DND-41 (cell line): ENCODE data around the gene FLVCR1.

Experiments
- ATAC-seq: fragments of 200-7000 bp; cut with Tn5 transposase; 3 replicates; pipeline ENCODE4 v1.9.1; 2021; ENCODE audit warnings: low read depth; ENCODE audit not compliant: insufficient read depth
- DNase-seq: peaks from one replicate; pipeline ENCODE4 v3.0.0-alpha.2; 2020
- H2AFZ ChIP-seq: 2 replicates; pipeline ENCODE4 v1.6.0; 2012; ENCODE audit warnings: low read depth, low read length
- H3K27ac ChIP-seq: 2 replicates; pipeline ENCODE4 v1.5.1; 2012; ENCODE audit warnings: low read length, inconsistent platforms
- H3K27me3 ChIP-seq: fragments of 200-600 bp; sonication (generic); 2 replicates; pipeline ENCODE4 v1.6.0; 2012; ENCODE audit warnings: low read length, mild to moderate bottlenecking, inconsistent platforms; ENCODE audit not compliant: insufficient read depth, poor library complexity
- H3K36me3 ChIP-seq: 2 replicates; pipeline ENCODE4 v1.5.1; 2012; ENCODE audit warnings: low read length, inconsistent platforms; ENCODE audit not compliant: insufficient read depth
- H3K4me1 ChIP-seq: 2 replicates; pipeline ENCODE4 v1.5.1; 2012; ENCODE audit warnings: mild to moderate bottlenecking, low read length; ENCODE audit not compliant: insufficient read depth
- H3K4me2 ChIP-seq: 2 replicates; pipeline ENCODE4 v1.6.0; 2012; ENCODE audit warnings: mild to moderate bottlenecking, moderate library complexity, low read length, inconsistent platforms; ENCODE audit not compliant: insufficient read depth
- H3K4me3 ChIP-seq, 2 experiments: fragments of 200-600 bp in 1 of 2; shearing (Covaris generic) in 1 of 2; 2 replicates each; pipeline ENCODE4 v1.5.1; 2012 to 2016; ENCODE audit warnings: inconsistent platforms in 2 of 2, low read length in 2 of 2, mild to moderate bottlenecking in 2 of 2, low read depth in 1 of 2, moderate library complexity in 1 of 2
- H3K79me2 ChIP-seq: 2 replicates; pipeline ENCODE4 v1.6.0; 2012; ENCODE audit warnings: low read length, inconsistent platforms; ENCODE audit not compliant: insufficient read depth
- H3K9ac ChIP-seq: 2 replicates; pipeline ENCODE4 v1.6.0; 2012; ENCODE audit warnings: low read depth, mild to moderate bottlenecking, inconsistent platforms, low read length, moderate library complexity
- H3K9me3 ChIP-seq: 2 replicates; pipeline ENCODE4 v1.5.1; 2012; ENCODE audit warnings: low read length, moderate library complexity, mild to moderate bottlenecking, inconsistent platforms; ENCODE audit not compliant: insufficient read depth, severe bottlenecking
- H4K20me1 ChIP-seq: 2 replicates; pipeline ENCODE4 v1.6.0; 2012; ENCODE audit warnings: low read length; ENCODE audit not compliant: insufficient read depth
- CTCF ChIP-seq: IDR thresholded peaks from 2 replicates; pipeline ENCODE4 v1.5.1; 2012; ENCODE audit warnings: borderline replicate concordance, low read length, moderate library complexity, mild to moderate bottlenecking; ENCODE audit not compliant: poor library complexity, severe bottlenecking; ENCODE audit errors: extremely low read depth
- EZH2 ChIP-seq: IDR thresholded peaks from 3 replicates; pipeline ENCODE4 v1.6.1; 2012; ENCODE audit warnings: borderline replicate concordance, low read depth, mild to moderate bottlenecking, moderate library complexity, low read length, inconsistent platforms; ENCODE audit not compliant: severe bottlenecking

FLVCR1 gene

DNA sequence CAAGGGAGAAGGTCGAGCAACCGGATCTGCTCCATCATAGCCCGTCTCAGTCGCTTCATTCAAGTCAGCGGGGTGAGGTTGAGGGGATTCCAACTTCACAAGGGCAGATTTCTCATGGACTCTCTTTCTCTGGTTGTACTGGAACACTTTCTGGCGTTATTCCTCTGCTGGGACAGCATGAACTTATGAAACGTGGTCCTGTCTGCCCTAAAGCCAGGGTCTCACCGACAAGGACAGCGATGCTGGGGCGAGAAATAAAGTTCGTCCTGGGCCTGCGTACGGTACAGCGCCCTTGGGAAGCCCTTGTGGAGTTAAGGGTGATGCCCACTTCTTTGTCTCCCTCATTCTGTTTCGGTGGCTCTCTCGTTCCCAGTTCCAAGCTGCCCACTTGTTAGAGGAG is 1.3 kb upstream of the FLVCR1 start:
- H3K9ac ChIP-seq = peak overlapping the region; percentile 66
- ATAC-seq = no peak
- H3K79me2 ChIP-seq = peaks cover 49% of the 10 kb centered on the region

GRCh38 chr1:212858461-212859265 is 588 bp downstream of the FLVCR1 start:
- Histone ChIP-seq H3K9ac (peak overlapping the region; percentile 66), H3K4me3 (peak overlapping the region; percentile 42 to 72; a peak in 3 of 4 replicates), H3K4me1 (peaks cover 58% of the 10 kb centered on the region), H4K20me1 (no peaks in the 10 kb centered on the region), H3K79me2 (peaks cover 65% of the 10 kb centered on the region), H3K4me2 (peak overlapping the region; percentile 86), H3K27me3 (no peaks in the 10 kb centered on the region), H3K36me3 (peaks cover 14% of the 10 kb centered on the region), H3K27ac (peak overlapping the region; percentile 80), H3K9me3 (no peaks in the 10 kb centered on the region), H2AFZ (peak overlapping the region; percentile 92)
- TF ChIP-seq EZH2 = no peak
- TF ChIP-seq CTCF = no peak
- DNase-seq (no peak), ATAC-seq (peak; percentile 14; the same call in 2 of the 3 replicates)

More for the DNA sequence above, 1.3 kb upstream of the FLVCR1 start:
- Histone ChIP-seq H3K4me2 (peak overlapping the region; percentile 86), H3K36me3 (peaks cover 13% of the 10 kb centered on the region), H3K4me3 (peak overlapping the region; percentile 9 to 72; a peak in 3 of 4 replicates), H3K9me3 (no peaks in the 10 kb centered on the region), H2AFZ (peak overlapping the region; percentile 92; the same call in 1 of the 2 replicates), H3K27ac (peak overlapping the region; percentile 80), H3K27me3 (no peaks in the 10 kb centered on the region), H4K20me1 (no peaks in the 10 kb centered on the region), H3K4me1 (peaks cover 46% of the 10 kb centered on the region)
- TF ChIP-seq CTCF (no peak), EZH2 (no peak)
- no peak for DNase-seq

DNA sequence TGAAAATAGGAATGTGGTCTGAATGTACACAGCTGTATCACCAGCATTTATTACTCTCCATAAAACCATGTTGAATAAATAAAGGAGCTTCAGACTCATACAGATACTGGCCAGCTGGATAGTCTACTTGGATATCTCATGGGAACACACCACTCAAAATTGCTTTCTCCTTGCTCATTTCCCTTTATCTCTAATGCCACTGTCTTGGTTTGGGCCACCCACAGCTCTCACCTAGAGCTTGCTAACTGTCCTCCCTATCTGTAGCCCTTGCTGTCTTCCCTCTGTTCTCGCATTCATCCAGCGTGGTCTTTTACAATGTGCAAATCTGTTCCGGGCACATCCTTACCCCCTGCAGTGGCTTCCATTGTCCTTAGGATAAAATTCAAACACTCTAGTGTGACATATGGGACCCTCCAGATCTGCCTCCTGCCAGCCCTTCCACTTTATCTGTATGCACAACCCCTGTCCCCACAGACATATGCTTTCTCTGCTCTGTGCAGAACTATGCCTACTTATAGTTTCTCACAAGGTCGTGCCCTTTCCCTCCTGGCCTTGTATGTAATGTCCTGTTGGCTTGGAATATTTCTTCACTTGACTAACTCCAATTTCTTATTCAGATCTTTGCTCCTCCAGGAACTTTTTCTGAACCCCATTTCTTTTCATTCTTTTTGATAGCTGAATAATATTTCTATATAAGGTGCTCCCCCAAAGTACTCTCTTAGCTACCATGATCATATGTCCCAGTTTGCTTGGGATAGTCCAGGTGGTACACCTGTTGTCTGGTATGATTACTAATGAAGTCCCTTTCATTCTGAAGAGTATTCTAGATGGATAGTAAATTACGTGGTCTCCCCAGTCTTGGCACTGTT is 2.9 kb downstream of the FLVCR1 start:
- no peaks in the 10 kb centered on the region for H3K27me3 ChIP-seq
- H3K79me2 ChIP-seq = peaks cover 72% of the 10 kb centered on the region
- ATAC-seq = no peak
- peaks cover 27% of the 10 kb centered on the region for H3K36me3 ChIP-seq
- H3K9ac ChIP-seq = peak overlapping the region; percentile 6; the same call in 1 of the 2 replicates
- H3K4me3 ChIP-seq = peak overlapping the region in 1 of 2 experiments; percentile 72; a peak in 3 of 4 replicates
- H3K9me3 ChIP-seq = no peaks in the 10 kb centered on the region
- TF ChIP-seq EZH2 = no peak
- no peak for TF ChIP-seq CTCF
- peaks cover 62% of the 10 kb centered on the region for H3K4me1 ChIP-seq
- DNase-seq = no peak
- no peak overlapping the region for H2AFZ ChIP-seq
- H3K27ac ChIP-seq = 0 out of 2 replicates have a peak overlapping the region, but pooled peaks have one; percentile 2
- 0 out of 2 replicates have a peak, but pooled peaks cover 3% of the 10 kb centered on the region for H4K20me1 ChIP-seq
- H3K4me2 ChIP-seq = peak overlapping the region; percentile 86
